ENCODE results near the gene TMEM120B.

GRCh38 chr12:121713257-121713777, 765 bp downstream of the TMEM120B start:
- TF ChIP-seq POLR2A (IDR thresholded peaks at IDR 0.05) = no peak
- no peak for TF ChIP-seq CTCF (IDR thresholded peaks at IDR 0.05)
- TF ChIP-seq POLR2AphosphoS5 (IDR thresholded peaks at IDR 0.05) = no peak
- TF ChIP-seq EP300 (IDR thresholded peaks at IDR 0.05; ENCODE audit: low read depth) = no peak

Measured in transverse colon (tissue), 4 donors.